HEK293 (cell line): ENCODE measurements around the gene BLOC1S1.

Experiments used
- CTCF ChIA-PET: fragments of 350-600 bp; formaldehyde crosslinking; extraction: SDS; loops from one replicate; lab custom pipeline; 2021; ENCODE audit warnings: antibody characterized with exemption; lab: Yijun Ruan, JAX
- POLR2A ChIA-PET: fragments of 300-600 bp; formaldehyde crosslinking; extraction: SDS; loops from one replicate; lab custom pipeline; 2020; ENCODE audit warnings: antibody characterized with exemption, inconsistent platforms; lab: Yijun Ruan, JAX
- H3K27ac ChIP-seq: fragments of 200-500 bp; sonication (Bioruptor generic); 2 replicates; pipeline ENCODE4 v1.5.1; 2014; ENCODE audit warnings: low read depth, low read length, control low read depth, inconsistent platforms; ENCODE audit errors: extremely low read depth
- H3K36me3 ChIP-seq, 2 experiments: fragments of 200-500 bp in 1 of 2; sonication (Bioruptor generic) in 1 of 2; 1 replicate in 1 of 2; 2 replicates in 1 of 2; pipeline ENCODE4 v1.5.1; 2014 to 2017; ENCODE audit warnings: inconsistent platforms in 2 of 2, low read length in 2 of 2; ENCODE audit not compliant: control insufficient read depth in 2 of 2, insufficient read depth in 1 of 2
- H3K4me1 ChIP-seq: fragments of 200-500 bp; sonication (Bioruptor generic); 2 replicates; pipeline ENCODE4 v1.5.1; 2014; ENCODE audit warnings: mild to moderate bottlenecking, low read length, inconsistent platforms; ENCODE audit not compliant: control insufficient read depth, insufficient read depth
- H3K4me3 ChIP-seq: 2 replicates; pipeline ENCODE4 v1.5.1; 2011; ENCODE audit warnings: low read depth, mild to moderate bottlenecking, control low read depth, low read length, moderate library complexity
- H3K9me3 ChIP-seq: fragments of 200-500 bp; sonication (Bioruptor generic); 2 replicates; pipeline ENCODE4 v1.5.1; 2014; ENCODE audit warnings: low read depth, low read length, inconsistent platforms; ENCODE audit not compliant: control insufficient read depth, insufficient read depth
- BCL11A ChIP-seq: fragments of 450-650 bp; formaldehyde crosslinking; IDR thresholded peaks from 2 replicates; pipeline ENCODE4 v1.5.1; 2016; ENCODE audit warnings: low read depth, missing biosample characterization, missing genetic modification characterization
- GLI2 ChIP-seq: fragments of 450-650 bp; formaldehyde crosslinking; IDR thresholded peaks from 2 replicates; pipeline ENCODE4; 2017; ENCODE audit warnings: missing biosample characterization, missing genetic modification characterization, low read depth, borderline replicate concordance
- GLI4 ChIP-seq: fragments of 450-650 bp; formaldehyde crosslinking; IDR thresholded peaks from 2 replicates; pipeline ENCODE4 v1.5.1; 2016; ENCODE audit warnings: missing biosample characterization, missing genetic modification characterization
- GLIS2 ChIP-seq: fragments of 450-650 bp; formaldehyde crosslinking; IDR thresholded peaks from 2 replicates; pipeline ENCODE4 v1.5.1; 2016; ENCODE audit warnings: missing biosample characterization, missing genetic modification characterization
- ZNF112 ChIP-seq: fragments of 450-650 bp; formaldehyde crosslinking; IDR thresholded peaks from 2 replicates; pipeline ENCODE4 v1.5.0; 2017; ENCODE audit warnings: missing biosample characterization, missing genetic modification characterization
- ZNF146 ChIP-seq: fragments of 450-650 bp; formaldehyde crosslinking; IDR thresholded peaks from 2 replicates; pipeline ENCODE4 v1.5.1; 2016; ENCODE audit warnings: missing biosample characterization, missing genetic modification characterization
- ZNF274 ChIP-seq, 2 experiments: fragments of 200-500 bp in 1 of 2; fragments of 450-650 bp in 1 of 2; sonication (Bioruptor generic) in 1 of 2; formaldehyde crosslinking in 1 of 2; IDR thresholded peaks; 2 replicates each; pipeline versions ENCODE4 v1.5.1 to v1.6.1; 2014 to 2016; ENCODE audit warnings: borderline replicate concordance in 1 of 2, inconsistent platforms in 1 of 2, low read length in 1 of 2, missing biosample characterization in 1 of 2, missing genetic modification characterization in 1 of 2
- ZNF404 ChIP-seq: fragments of 450-650 bp; formaldehyde crosslinking; IDR thresholded peaks from 2 replicates; pipeline ENCODE4 v1.5.1; 2017; ENCODE audit warnings: missing biosample characterization, missing genetic modification characterization
- ZNF48 ChIP-seq: fragments of 450-650 bp; formaldehyde crosslinking; IDR thresholded peaks from 2 replicates; pipeline ENCODE4 v1.5.1; 2016; ENCODE audit warnings: missing biosample characterization, missing genetic modification characterization
- ZNF530 ChIP-seq: fragments of 450-650 bp; formaldehyde crosslinking; IDR thresholded peaks from 2 replicates; pipeline ENCODE4 v1.5.1; 2016; ENCODE audit warnings: low read depth, missing biosample characterization, missing genetic modification characterization
- ZNF544 ChIP-seq: fragments of 450-650 bp; formaldehyde crosslinking; IDR thresholded peaks from 2 replicates; pipeline ENCODE4 v1.5.0; 2017; ENCODE audit warnings: missing biosample characterization, missing genetic modification characterization
- ZNF555 ChIP-seq: fragments of 450-650 bp; formaldehyde crosslinking; conservative IDR thresholded peaks from 2 replicates; pipeline ENCODE4 v1.5.1; 2017; ENCODE audit warnings: missing biosample characterization, mild to moderate bottlenecking, missing genetic modification characterization, inconsistent platforms
- ZNF560 ChIP-seq: fragments of 450-650 bp; formaldehyde crosslinking; IDR thresholded peaks from 2 replicates; pipeline ENCODE4 v1.5.1; 2017; ENCODE audit warnings: missing biosample characterization, missing genetic modification characterization, borderline replicate concordance
- ZNF621 ChIP-seq: fragments of 450-650 bp; formaldehyde crosslinking; IDR thresholded peaks from 2 replicates; pipeline ENCODE4 v1.5.1; 2017; ENCODE audit warnings: missing biosample characterization, missing genetic modification characterization
- ZNF707 ChIP-seq: fragments of 450-650 bp; formaldehyde crosslinking; IDR thresholded peaks from 2 replicates; pipeline ENCODE4 v1.5.1; 2016; ENCODE audit warnings: missing biosample characterization, missing genetic modification characterization
- ZNF76 ChIP-seq: fragments of 450-650 bp; formaldehyde crosslinking; IDR thresholded peaks from 2 replicates; pipeline ENCODE4; 2016; ENCODE audit warnings: low read depth, missing biosample characterization, missing genetic modification characterization, borderline replicate concordance
- TF ChIP-seq, protein P1 (sequence below): fragments of 450-650 bp; formaldehyde crosslinking; IDR thresholded peaks from 2 replicates; pipeline ENCODE4 v1.5.1; 2016; ENCODE audit warnings: missing biosample characterization, missing genetic modification characterization
- TF ChIP-seq, protein P2 (sequence below): fragments of 450-650 bp; formaldehyde crosslinking; IDR thresholded peaks from 2 replicates; pipeline ENCODE4 v1.5.1; 2016; ENCODE audit warnings: missing biosample characterization, missing genetic modification characterization
- TF ChIP-seq, protein P3 (sequence below): fragments of 450-650 bp; formaldehyde crosslinking; IDR thresholded peaks from 2 replicates; pipeline ENCODE4 v1.5.1; 2016; ENCODE audit warnings: missing biosample characterization, missing genetic modification characterization
- TF ChIP-seq, protein P4 (sequence below): fragments of 450-650 bp; formaldehyde crosslinking; IDR thresholded peaks from 2 replicates; pipeline ENCODE4 v1.5.1; 2016; ENCODE audit warnings: missing biosample characterization, missing genetic modification characterization
- TF ChIP-seq, protein P5 (sequence below): fragments of 450-650 bp; formaldehyde crosslinking; IDR thresholded peaks from 2 replicates; pipeline ENCODE4 v1.5.1; 2017; ENCODE audit warnings: missing biosample characterization, missing genetic modification characterization
- TF ChIP-seq, protein P6 (sequence below): fragments of 450-650 bp; formaldehyde crosslinking; IDR thresholded peaks from 2 replicates; pipeline ENCODE4 v1.5.1; 2016; ENCODE audit warnings: missing biosample characterization, missing genetic modification characterization, borderline replicate concordance
- TF ChIP-seq, protein P7 (sequence below): fragments of 450-650 bp; formaldehyde crosslinking; IDR thresholded peaks from 2 replicates; pipeline ENCODE4 v1.5.0; 2017; ENCODE audit warnings: missing biosample characterization, missing genetic modification characterization, borderline replicate concordance

BLOC1S1 gene

DNA sequence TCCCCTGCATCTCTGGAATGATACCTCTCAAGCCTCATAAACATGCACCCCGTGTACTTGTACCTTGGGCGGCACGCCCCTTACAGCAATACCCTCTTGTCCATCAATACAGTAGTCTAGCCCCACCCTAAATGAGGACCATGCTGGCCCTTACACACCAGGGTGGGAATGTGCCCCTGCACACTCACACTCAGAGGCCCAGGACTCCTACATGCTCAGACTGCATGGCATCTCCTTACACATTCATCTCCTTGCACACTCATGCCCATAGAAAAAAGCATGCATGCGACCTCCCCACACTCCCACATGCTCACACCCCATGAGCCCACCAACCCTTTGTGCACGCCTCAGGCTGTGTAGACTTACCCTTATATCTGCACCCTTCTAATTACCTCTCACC lies 30.2 kb upstream of the BLOC1S1 start (continued):
- TF ChIP-seq BCL11A (tag by site-specific recombination) (no peak), ZNF274 (IDR thresholded peaks at IDR 0.05; ENCODE audit: low read length) (no peak), ZNF274 (tag by site-specific recombination; IDR thresholded peaks at IDR 0.05; ENCODE audit: borderline replicate concordance) (no peak), GLI2 (tag by site-specific recombination) (no peak), ZNF560 (tag by site-specific recombination) (no peak), ZNF48 (tag by site-specific recombination) (no peak), GLIS2 (tag by site-specific recombination) (no peak), ZNF555 (tag by site-specific recombination) (no peak)
- TF ChIP-seq, protein P1, sequence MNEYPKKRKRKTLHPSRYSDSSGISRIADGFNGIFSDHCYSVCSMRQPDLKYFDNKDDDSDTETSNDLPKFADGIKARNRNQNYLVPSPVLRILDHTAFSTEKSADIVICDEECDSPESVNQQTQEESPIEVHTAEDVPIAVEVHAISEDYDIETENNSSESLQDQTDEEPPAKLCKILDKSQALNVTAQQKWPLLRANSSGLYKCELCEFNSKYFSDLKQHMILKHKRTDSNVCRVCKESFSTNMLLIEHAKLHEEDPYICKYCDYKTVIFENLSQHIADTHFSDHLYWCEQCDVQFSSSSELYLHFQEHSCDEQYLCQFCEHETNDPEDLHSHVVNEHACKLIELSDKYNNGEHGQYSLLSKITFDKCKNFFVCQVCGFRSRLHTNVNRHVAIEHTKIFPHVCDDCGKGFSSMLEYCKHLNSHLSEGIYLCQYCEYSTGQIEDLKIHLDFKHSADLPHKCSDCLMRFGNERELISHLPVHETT (tag by site-specific recombination): no peak

DNA sequence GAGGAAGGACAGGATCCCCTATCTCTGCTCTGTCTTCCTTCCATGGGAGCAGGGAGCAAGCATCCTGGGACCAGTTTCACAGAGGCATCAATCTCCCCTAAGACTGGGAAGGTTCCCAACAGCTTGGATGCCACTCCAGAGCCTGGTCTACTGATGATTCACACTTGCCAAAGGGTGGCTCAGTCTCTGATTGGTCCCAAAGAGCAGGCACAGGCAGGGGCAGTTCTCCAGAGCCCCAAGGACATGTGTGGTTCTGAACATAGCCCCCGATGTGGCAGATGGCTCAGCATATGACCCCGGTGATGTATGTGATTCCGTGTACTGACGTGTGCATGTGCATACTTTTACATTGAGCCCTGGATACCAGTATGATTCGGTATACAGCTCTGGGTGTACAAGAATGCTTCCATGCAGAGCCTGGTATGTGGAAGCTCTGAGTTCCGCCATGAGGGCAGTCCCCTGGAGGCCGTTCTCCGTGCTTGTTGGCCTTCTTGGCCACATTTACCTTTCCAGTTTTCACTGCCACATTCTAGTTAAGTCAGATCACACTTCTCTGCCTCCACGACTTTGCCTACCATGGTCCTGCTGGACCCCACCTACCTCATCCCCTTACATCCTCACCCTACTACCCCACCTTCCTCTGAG lies 29.4 kb upstream of the BLOC1S1 start:
- Histone ChIP-seq H3K9me3 (no peaks in the 10 kb centered on the region), H3K4me3 (no peak overlapping the region), H3K4me1 (no peaks in the 10 kb centered on the region), H3K27ac (no peak overlapping the region), H3K36me3 (peaks cover 0 to 3% of the 10 kb centered on the region in 2 experiments; a peak in 1 of 3 replicates)
- ChIA-PET CTCF (interaction anchor here (0.6 kb wide), 1 partner anchor 855 kb away, joined by 4 read pairs; no protein-coding TSS in a partner anchor), POLR2A (no interaction called here)
- TF ChIP-seq, protein P2, sequence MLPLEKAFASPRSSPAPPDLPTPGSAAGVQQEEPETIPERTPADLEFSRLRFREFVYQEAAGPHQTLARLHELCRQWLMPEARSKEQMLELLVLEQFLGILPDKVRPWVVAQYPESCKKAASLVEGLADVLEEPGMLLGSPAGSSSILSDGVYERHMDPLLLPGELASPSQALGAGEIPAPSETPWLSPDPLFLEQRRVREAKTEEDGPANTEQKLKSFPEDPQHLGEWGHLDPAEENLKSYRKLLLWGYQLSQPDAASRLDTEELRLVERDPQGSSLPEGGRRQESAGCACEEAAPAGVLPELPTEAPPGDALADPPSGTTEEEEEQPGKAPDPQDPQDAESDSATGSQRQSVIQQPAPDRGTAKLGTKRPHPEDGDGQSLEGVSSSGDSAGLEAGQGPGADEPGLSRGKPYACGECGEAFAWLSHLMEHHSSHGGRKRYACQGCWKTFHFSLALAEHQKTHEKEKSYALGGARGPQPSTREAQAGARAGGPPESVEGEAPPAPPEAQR (tag by site-specific recombination): no peak
- TF ChIP-seq, protein P3, sequence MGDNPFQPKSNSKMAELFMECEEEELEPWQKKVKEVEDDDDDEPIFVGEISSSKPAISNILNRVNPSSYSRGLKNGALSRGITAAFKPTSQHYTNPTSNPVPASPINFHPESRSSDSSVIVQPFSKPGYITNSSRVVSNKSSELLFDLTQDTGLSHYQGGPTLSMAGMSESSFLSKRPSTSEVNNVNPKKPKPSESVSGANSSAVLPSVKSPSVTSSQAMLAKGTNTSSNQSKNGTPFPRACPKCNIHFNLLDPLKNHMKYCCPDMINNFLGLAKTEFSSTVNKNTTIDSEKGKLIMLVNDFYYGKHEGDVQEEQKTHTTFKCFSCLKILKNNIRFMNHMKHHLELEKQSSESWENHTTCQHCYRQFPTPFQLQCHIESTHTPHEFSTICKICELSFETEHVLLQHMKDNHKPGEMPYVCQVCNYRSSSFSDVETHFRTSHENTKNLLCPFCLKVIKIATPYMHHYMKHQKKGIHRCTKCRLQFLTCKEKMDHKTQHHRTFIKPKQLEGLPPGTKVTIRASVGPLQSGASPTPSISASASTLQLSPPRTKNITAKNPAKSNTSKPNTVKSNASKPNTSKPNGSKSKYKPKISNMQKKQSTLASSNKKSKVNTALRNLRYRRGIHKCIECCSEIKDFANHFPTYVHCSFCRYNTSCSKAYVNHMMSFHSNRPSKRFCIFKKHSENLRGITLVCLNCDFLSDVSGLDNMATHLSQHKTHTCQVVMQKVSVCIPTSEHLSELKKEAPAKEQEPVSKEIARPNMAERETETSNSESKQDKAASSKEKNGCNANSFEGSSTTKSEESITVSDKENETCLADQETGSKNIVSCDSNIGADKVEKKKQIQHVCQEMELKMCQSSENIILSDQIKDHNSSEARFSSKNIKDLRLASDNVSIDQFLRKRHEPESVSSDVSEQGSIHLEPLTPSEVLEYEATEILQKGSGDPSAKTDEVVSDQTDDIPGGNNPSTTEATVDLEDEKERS: no peak
- no peak for TF ChIP-seq ZNF112
- TF ChIP-seq, protein P4, sequence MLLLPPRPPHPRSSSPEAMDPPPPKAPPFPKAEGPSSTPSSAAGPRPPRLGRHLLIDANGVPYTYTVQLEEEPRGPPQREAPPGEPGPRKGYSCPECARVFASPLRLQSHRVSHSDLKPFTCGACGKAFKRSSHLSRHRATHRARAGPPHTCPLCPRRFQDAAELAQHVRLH (tag by site-specific recombination): no peak
- TF ChIP-seq ZNF76 (tag by site-specific recombination): no peak
- TF ChIP-seq, protein P5, sequence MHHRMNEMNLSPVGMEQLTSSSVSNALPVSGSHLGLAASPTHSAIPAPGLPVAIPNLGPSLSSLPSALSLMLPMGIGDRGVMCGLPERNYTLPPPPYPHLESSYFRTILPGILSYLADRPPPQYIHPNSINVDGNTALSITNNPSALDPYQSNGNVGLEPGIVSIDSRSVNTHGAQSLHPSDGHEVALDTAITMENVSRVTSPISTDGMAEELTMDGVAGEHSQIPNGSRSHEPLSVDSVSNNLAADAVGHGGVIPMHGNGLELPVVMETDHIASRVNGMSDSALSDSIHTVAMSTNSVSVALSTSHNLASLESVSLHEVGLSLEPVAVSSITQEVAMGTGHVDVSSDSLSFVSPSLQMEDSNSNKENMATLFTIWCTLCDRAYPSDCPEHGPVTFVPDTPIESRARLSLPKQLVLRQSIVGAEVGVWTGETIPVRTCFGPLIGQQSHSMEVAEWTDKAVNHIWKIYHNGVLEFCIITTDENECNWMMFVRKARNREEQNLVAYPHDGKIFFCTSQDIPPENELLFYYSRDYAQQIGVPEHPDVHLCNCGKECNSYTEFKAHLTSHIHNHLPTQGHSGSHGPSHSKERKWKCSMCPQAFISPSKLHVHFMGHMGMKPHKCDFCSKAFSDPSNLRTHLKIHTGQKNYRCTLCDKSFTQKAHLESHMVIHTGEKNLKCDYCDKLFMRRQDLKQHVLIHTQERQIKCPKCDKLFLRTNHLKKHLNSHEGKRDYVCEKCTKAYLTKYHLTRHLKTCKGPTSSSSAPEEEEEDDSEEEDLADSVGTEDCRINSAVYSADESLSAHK (tag by site-specific recombination): no peak
- TF ChIP-seq ZNF530 (tag by site-specific recombination): no peak
- no peak for TF ChIP-seq GLI4
- TF ChIP-seq ZNF621: no peak
- TF ChIP-seq ZNF146 (tag by site-specific recombination): no peak
- no peak for TF ChIP-seq ZNF544 (tag by site-specific recombination)
- TF ChIP-seq, protein P6, sequence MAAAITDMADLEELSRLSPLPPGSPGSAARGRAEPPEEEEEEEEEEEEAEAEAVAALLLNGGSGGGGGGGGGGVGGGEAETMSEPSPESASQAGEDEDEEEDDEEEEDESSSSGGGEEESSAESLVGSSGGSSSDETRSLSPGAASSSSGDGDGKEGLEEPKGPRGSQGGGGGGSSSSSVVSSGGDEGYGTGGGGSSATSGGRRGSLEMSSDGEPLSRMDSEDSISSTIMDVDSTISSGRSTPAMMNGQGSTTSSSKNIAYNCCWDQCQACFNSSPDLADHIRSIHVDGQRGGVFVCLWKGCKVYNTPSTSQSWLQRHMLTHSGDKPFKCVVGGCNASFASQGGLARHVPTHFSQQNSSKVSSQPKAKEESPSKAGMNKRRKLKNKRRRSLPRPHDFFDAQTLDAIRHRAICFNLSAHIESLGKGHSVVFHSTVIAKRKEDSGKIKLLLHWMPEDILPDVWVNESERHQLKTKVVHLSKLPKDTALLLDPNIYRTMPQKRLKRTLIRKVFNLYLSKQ (tag by site-specific recombination): no peak
- no peak for TF ChIP-seq ZNF404 (tag by site-specific recombination)
- TF ChIP-seq ZNF707 (tag by site-specific recombination): no peak
- TF ChIP-seq, protein P7, sequence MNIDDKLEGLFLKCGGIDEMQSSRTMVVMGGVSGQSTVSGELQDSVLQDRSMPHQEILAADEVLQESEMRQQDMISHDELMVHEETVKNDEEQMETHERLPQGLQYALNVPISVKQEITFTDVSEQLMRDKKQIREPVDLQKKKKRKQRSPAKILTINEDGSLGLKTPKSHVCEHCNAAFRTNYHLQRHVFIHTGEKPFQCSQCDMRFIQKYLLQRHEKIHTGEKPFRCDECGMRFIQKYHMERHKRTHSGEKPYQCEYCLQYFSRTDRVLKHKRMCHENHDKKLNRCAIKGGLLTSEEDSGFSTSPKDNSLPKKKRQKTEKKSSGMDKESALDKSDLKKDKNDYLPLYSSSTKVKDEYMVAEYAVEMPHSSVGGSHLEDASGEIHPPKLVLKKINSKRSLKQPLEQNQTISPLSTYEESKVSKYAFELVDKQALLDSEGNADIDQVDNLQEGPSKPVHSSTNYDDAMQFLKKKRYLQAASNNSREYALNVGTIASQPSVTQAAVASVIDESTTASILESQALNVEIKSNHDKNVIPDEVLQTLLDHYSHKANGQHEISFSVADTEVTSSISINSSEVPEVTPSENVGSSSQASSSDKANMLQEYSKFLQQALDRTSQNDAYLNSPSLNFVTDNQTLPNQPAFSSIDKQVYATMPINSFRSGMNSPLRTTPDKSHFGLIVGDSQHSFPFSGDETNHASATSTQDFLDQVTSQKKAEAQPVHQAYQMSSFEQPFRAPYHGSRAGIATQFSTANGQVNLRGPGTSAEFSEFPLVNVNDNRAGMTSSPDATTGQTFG (tag by site-specific recombination): no peak
